Nucleus accumbens (tissue), 56 donors: ENCODE data around the gene COMMD6.
A peak's percentile ranks its signal among the peaks of the same experiment; 100 is the strongest.

Experiments
- DNase-seq, 56 donors: peaks; one replicate each; lab custom pipeline; 2025; lab: John Stamatoyannopoulos, UW

The COMMD6 gene

GRCh38 chr13:75486146-75487062 lies 51.2 kb downstream of the COMMD6 start:
- no peak for DNase-seq

- no peak for DNase-seq
Measured at GRCh38 chr13:75485286-75486062, 52.2 kb downstream of the COMMD6 start.

GRCh38 chr13:75482820-75483079 lies 54.9 kb downstream of the COMMD6 start:
- no peak for DNase-seq

- peak in 54 of 56 donors; percentile 37 to 89 (median 70) for DNase-seq
Measured at GRCh38 chr13:75482070-75482819, 55.4 kb downstream of the COMMD6 start, which contains the start of gene TBC1D4. TSS of gene TBC1D4 (minus strand) at chr13:75482169. CDS start at chr13:75481767, 402 bp downstream.

- DNase-seq: peak in 32 of 56 donors; percentile 15 to 71 (median 37)
Measured at GRCh38 chr13:75481176-75482069, 56.2 kb downstream of the COMMD6 start.

GRCh38 chr13:75480671-75481175 lies 56.9 kb downstream of the COMMD6 start:
- peak in 40 of 56 donors; percentile 2 to 63 (median 24) for DNase-seq

- DNase-seq: no peak
Measured at GRCh38 chr13:75479102-75479740, 58.4 kb downstream of the COMMD6 start.

- DNase-seq: no peak
Measured at GRCh38 chr13:75478659-75479058, 59.0 kb downstream of the COMMD6 start.
